HCT116 (cell line): Measurements from ENCODE around the gene NCOA1. TPM values are rescaled to one million over a fixed set of nuclear protein-coding genes. Genes with fewer than 3 reads are reported as not detected.

Experiments used
- ATAC-seq: fragments of 200-7000 bp; cut with Tn5 transposase; 2 replicates; pipeline ENCODE4 v1.9.1; 2020; ENCODE audit warnings: mild to moderate bottlenecking, moderate library complexity
- Bru-seq: library from RNA; stranded (reverse); fragments of 400-500 nt; gene quantifications from one replicate; lab custom pipeline; 2021; lab: Mats Ljungman, UMichigan
- BruChase-seq, 2 experiments: library from RNA; stranded (reverse); fragments of 400-500 nt; gene quantifications; one replicate each; lab custom pipeline; 2021; lab: Mats Ljungman, UMichigan
- BruUV-seq: library from RNA; stranded (reverse); fragments of 400-500 nt; replicated peaks from 2 replicates; lab custom pipeline; 2021; lab: Mats Ljungman, UMichigan
- CTCF ChIA-PET: fragments of 300-600 bp; sonication (Branson Sonifier 250); formaldehyde crosslinking; loops from one replicate; lab custom pipeline; 2021; ENCODE audit warnings: antibody characterized with exemption; lab: Charles Lee
- POLR2A ChIA-PET: fragments of 300-600, 350-600 bp; sonication (Branson Sonifier 250); formaldehyde crosslinking; loops from one replicate; lab custom pipeline; 2021; ENCODE audit warnings: antibody characterized with exemption; lab: Charles Lee
- RAD21 ChIA-PET, 2 experiments: fragments of 300-600 bp; sonication (Branson Sonifier 250); formaldehyde crosslinking; loops; one replicate each; lab custom pipeline; 2023; ENCODE audit warnings: low total read pairs in 2 of 2; ENCODE audit not compliant: uncharacterized antibody in 2 of 2, unreplicated experiment in 2 of 2, low non-redundant PET in 1 of 2; lab: Charles Lee
- DNase-seq: peaks from one replicate; pipeline ENCODE4 v3.0.0-alpha.2; 2010; ENCODE audit warnings: low read depth, low spot score
- H2AFZ ChIP-seq: fragments of 200-600 bp; shearing (Covaris generic), sonication (generic); 2 replicates; pipeline ENCODE4 v1.6.1; 2017; ENCODE audit warnings: low read depth, mixed run types, mixed read lengths, antibody characterized with exemption, low read length; ENCODE audit not compliant: poor library complexity, severe bottlenecking
- H3K27ac ChIP-seq: 2 replicates; pipeline ENCODE4 v1.5.1; 2012; ENCODE audit warnings: low read depth, low read length
- H3K27me3 ChIP-seq: fragments of 200-600 bp; sonication (generic); 2 replicates; pipeline ENCODE4 v1.6.1; 2016; ENCODE audit warnings: mixed run types, low read length, mixed read lengths; ENCODE audit not compliant: insufficient read depth
- H3K36me3 ChIP-seq, 2 experiments: fragments of 200-500 bp in 1 of 2; fragments of 200-600 bp in 1 of 2; sonication (Bioruptor generic) in 1 of 2; sonication (generic) in 1 of 2; 2 replicates each; pipeline versions ENCODE4 v1.5.1 to v1.6.1; 2014 to 2016; ENCODE audit warnings: low read length in 2 of 2, inconsistent platforms in 1 of 2, mixed read lengths in 1 of 2, mixed run types in 1 of 2; ENCODE audit not compliant: insufficient read depth in 2 of 2, control insufficient read depth in 1 of 2
- H3K4me1 ChIP-seq, 2 experiments: fragments of 200-600 bp in 1 of 2; sonication (generic) in 1 of 2; 2 replicates each; pipeline versions ENCODE4 v1.5.1 to v1.6.1; 2012 to 2017; ENCODE audit warnings: low read length in 2 of 2, inconsistent platforms in 1 of 2, mild to moderate bottlenecking in 1 of 2, mixed read lengths in 1 of 2, mixed run types in 1 of 2, moderate library complexity in 1 of 2; ENCODE audit not compliant: insufficient read depth in 2 of 2, control insufficient read depth in 1 of 2
- H3K4me2 ChIP-seq: fragments of 200-600 bp; sonication (generic); 2 replicates; pipeline ENCODE4 v1.6.1; 2017; ENCODE audit warnings: mixed run types, low read length, mixed read lengths
- H3K4me3 ChIP-seq, 2 experiments: fragments of 200-600 bp in 1 of 2; sonication (generic) in 1 of 2; replicated peaks in 1 of 2; 2 replicates each; pipeline ENCODE4 v1.5.1; 2011 to 2016; ENCODE audit warnings: low read length in 2 of 2, control low read depth in 1 of 2, low read depth in 1 of 2, mild to moderate bottlenecking in 1 of 2, mixed read lengths in 1 of 2, mixed run types in 1 of 2
- H3K79me2 ChIP-seq: fragments of 200-600 bp; sonication (generic); 2 replicates; pipeline ENCODE4 v1.6.1; 2017; ENCODE audit warnings: mild to moderate bottlenecking, mixed run types, low read length, moderate library complexity, mixed read lengths; ENCODE audit not compliant: insufficient read depth
- H3K9ac ChIP-seq: fragments of 200-600 bp; sonication (generic); 2 replicates; pipeline ENCODE4 v1.6.1; 2016; ENCODE audit warnings: low read length, mixed read lengths
- H3K9me2 ChIP-seq: fragments of 200-600 bp; sonication (generic), shearing (Covaris generic); 2 replicates; pipeline ENCODE4 v1.6.1; 2017; ENCODE audit warnings: mixed run types, mild to moderate bottlenecking, moderate library complexity; ENCODE audit not compliant: insufficient read depth
- H3K9me3 ChIP-seq, 2 experiments: fragments of 200-500 bp in 1 of 2; fragments of 200-600 bp in 1 of 2; sonication (Bioruptor generic) in 1 of 2; sonication (generic) in 1 of 2; 2 replicates each; pipeline ENCODE4 v1.6.1; 2014 to 2017; ENCODE audit warnings: low read length in 2 of 2, mixed read lengths in 2 of 2, inconsistent platforms in 1 of 2, low read depth in 1 of 2, mild to moderate bottlenecking in 1 of 2, mixed run types in 1 of 2, moderate library complexity in 1 of 2; ENCODE audit not compliant: control insufficient read depth in 1 of 2, insufficient read depth in 1 of 2
- H4K20me1 ChIP-seq: fragments of 200-600 bp; sonication (generic), shearing (Covaris generic); 2 replicates; pipeline ENCODE4 v1.6.1; 2017; ENCODE audit warnings: mixed run types, mild to moderate bottlenecking, moderate library complexity; ENCODE audit not compliant: insufficient read depth
- CBX3 ChIP-seq: IDR thresholded peaks from 2 replicates; pipeline ENCODE4 v1.6.1; 2012; ENCODE audit warnings: low read depth
- CEBPB ChIP-seq: IDR thresholded peaks from 2 replicates; pipeline ENCODE4 v1.6.1; 2012; ENCODE audit warnings: low read depth
- CTCF ChIP-seq, 3 experiments: fragments of 200-600 bp in 1 of 3; sonication (generic) in 1 of 3; IDR thresholded peaks in 2 of 3; conservative IDR thresholded peaks in 1 of 3; 2 replicates each; pipeline ENCODE4 v1.5.1; 2012 to 2017; ENCODE audit warnings: low read depth in 2 of 3, low read length in 2 of 3, antibody characterized with exemption in 1 of 3, borderline replicate concordance in 1 of 3, control low read depth in 1 of 3, mild to moderate bottlenecking in 1 of 3, mixed read lengths in 1 of 3, mixed run types in 1 of 3, moderate library complexity in 1 of 3; ENCODE audit not compliant: insufficient read depth in 1 of 3
- EGR1 ChIP-seq: IDR thresholded peaks from 2 replicates; pipeline ENCODE4 v1.6.1; 2012; ENCODE audit warnings: low read depth
- ELF1 ChIP-seq: IDR thresholded peaks from 2 replicates; pipeline ENCODE4 v1.6.1; 2012; ENCODE audit warnings: low read depth, borderline replicate concordance
- EZH2phosphoT487 ChIP-seq: fragments of 200-600 bp; IDR thresholded peaks from 2 replicates; pipeline ENCODE4 v1.6.1; 2018; ENCODE audit warnings: antibody characterized with exemption, borderline replicate concordance
- FOSL1 ChIP-seq: IDR thresholded peaks from 2 replicates; pipeline ENCODE4 v1.6.1; 2012; ENCODE audit warnings: low read depth
- JUND ChIP-seq: IDR thresholded peaks from 2 replicates; pipeline ENCODE4 v1.6.1; 2012
- MAX ChIP-seq: IDR thresholded peaks from 2 replicates; pipeline ENCODE4 v1.6.1; 2012
- POLR2A ChIP-seq: IDR thresholded peaks from 2 replicates; pipeline ENCODE4 v1.7.0; 2011; ENCODE audit warnings: borderline replicate concordance; ENCODE audit not compliant: insufficient read depth, insufficient read length; ENCODE audit errors: extremely low read depth
- POLR2AphosphoS5 ChIP-seq: IDR thresholded peaks from 2 replicates; pipeline ENCODE4 v1.6.1; 2011; ENCODE audit warnings: mild to moderate bottlenecking, low read depth, low read length, moderate library complexity
- RAD21 ChIP-seq: IDR thresholded peaks from 2 replicates; pipeline ENCODE4 v1.6.1; 2012; ENCODE audit warnings: low read depth, mild to moderate bottlenecking
- SIN3A ChIP-seq: IDR thresholded peaks from 2 replicates; pipeline ENCODE4 v1.6.1; 2012; ENCODE audit warnings: low read depth
- SP1 ChIP-seq: IDR thresholded peaks from 2 replicates; pipeline ENCODE4 v1.6.1; 2012; ENCODE audit warnings: low read depth
- TCF7L2 ChIP-seq: IDR thresholded peaks from 2 replicates; pipeline ENCODE4 v1.7.0; 2011; ENCODE audit warnings: borderline replicate concordance, inconsistent platforms; ENCODE audit not compliant: insufficient read depth, insufficient read length; ENCODE audit errors: extremely low read depth
- YY1 ChIP-seq: IDR thresholded peaks from 2 replicates; pipeline ENCODE4 v1.6.1; 2011; ENCODE audit warnings: low read length, low read depth, moderate library complexity, mild to moderate bottlenecking; ENCODE audit not compliant: insufficient replicate concordance; ENCODE audit errors: extremely low read depth
- ZFX ChIP-seq: fragments of 450-650 bp; IDR thresholded peaks from 2 replicates; pipeline ENCODE4 v1.6.1; 2017
- ZNF274 ChIP-seq: fragments of 200-500 bp; sonication (Bioruptor generic); IDR thresholded peaks from 2 replicates; pipeline ENCODE4 v1.6.1; 2014; ENCODE audit warnings: mild to moderate bottlenecking, low read depth, low read length, inconsistent platforms
- intact Hi-C: fragments of 100-400 bp; cut with micrococcal nuclease; formaldehyde crosslinking; loops from 2 replicates; pipeline ENCODE4 v1.10.0; 2022
- long read RNA-seq: library from polyadenylated mRNA; unstranded; transcript quantifications from one replicate; pipeline ENCODE4 v2.0.0, GENCODE V29; 2021; ENCODE audit not compliant: unreplicated experiment
- polyA plus RNA-seq: library from polyadenylated mRNA; unstranded; fragments of >200 nt; gene quantifications from 2 replicates; pipeline ENCODE4 v1.2.1, GENCODE V29; 2012; ENCODE audit warnings: missing spikeins
- total RNA-seq: library from RNA; stranded (reverse); gene quantifications from one replicate; pipeline ENCODE4 v1.2.1, GENCODE V29; 2021; ENCODE audit not compliant: unreplicated experiment
- TF ChIP-seq, protein P1 (sequence below): IDR thresholded peaks from 2 replicates; pipeline ENCODE4 v1.6.1; 2012; ENCODE audit warnings: low read depth
- TF ChIP-seq, protein P2 (sequence below): IDR thresholded peaks from 2 replicates; pipeline ENCODE4 v1.6.1; 2012

NCOA1 gene
- total RNA-seq, result 10.4 TPM
- 4.4 and 5.5 TPM in 2 replicates for polyA plus RNA-seq
- percentile 62 among the genes with signal in this experiment for Bru-seq, nascent RNA
- BruChase-seq, experiment 1, labeled RNA remaining after a 6-hour chase, result percentile 55 among the genes with signal in this experiment
- BruChase-seq, experiment 2, labeled RNA remaining after a 2-hour chase, result percentile 61 among the genes with signal in this experiment
- long read RNA-seq, partial matches to known transcripts, result 3 of 14 reads
- long read RNA-seq, other reads (novel, unspliced or antisense), result 11 of 14 reads

- H3K9me3 ChIP-seq, result no peaks in the 10 kb centered on the region
- intact Hi-C loops, result loop anchor here (2.0 kb wide), 1 partner anchor 302 kb away; the partner anchor contains the start of genes CENPO and PTRHD1
- H4K20me1 ChIP-seq, result no peaks in the 10 kb centered on the region
- ChIA-PET POLR2A (no interaction called here), CTCF (interaction anchor here (0.8 kb wide), 1 partner anchor 22 kb away, joined by 3 read pairs; no protein-coding TSS in a partner anchor), RAD21 (no interaction called here)
- peak within 1 kb of the TSS; percentile 47 for H3K9ac ChIP-seq
- H3K79me2 ChIP-seq, result no peaks in the 10 kb centered on the region
- H3K4me2 ChIP-seq, result peak within 1 kb of the TSS; percentile 82
- ATAC-seq, result peak; percentile 94
- peak within 1 kb of the TSS; percentile 44 for H3K27ac ChIP-seq
- DNase-seq, result peak; percentile 75
- peak within 1 kb of the TSS; percentile 69 for H2AFZ ChIP-seq
- no peaks in the 10 kb centered on the region for H3K9me2 ChIP-seq
- H3K27me3 ChIP-seq, result peaks cover 3% of the 10 kb centered on the region; the same call in 1 of the 2 replicates
- H3K4me3 ChIP-seq, result peak within 1 kb of the TSS; percentile 65 to 75
- H3K4me1 ChIP-seq, result peaks cover 8 to 24% of the 10 kb centered on the region in 2 experiments
- no TSS peak for BruUV-seq
- H3K36me3 ChIP-seq, result no peaks in the 10 kb centered on the region
- TF ChIP-seq YY1, result peak; percentile 81
- TF ChIP-seq, protein P1, sequence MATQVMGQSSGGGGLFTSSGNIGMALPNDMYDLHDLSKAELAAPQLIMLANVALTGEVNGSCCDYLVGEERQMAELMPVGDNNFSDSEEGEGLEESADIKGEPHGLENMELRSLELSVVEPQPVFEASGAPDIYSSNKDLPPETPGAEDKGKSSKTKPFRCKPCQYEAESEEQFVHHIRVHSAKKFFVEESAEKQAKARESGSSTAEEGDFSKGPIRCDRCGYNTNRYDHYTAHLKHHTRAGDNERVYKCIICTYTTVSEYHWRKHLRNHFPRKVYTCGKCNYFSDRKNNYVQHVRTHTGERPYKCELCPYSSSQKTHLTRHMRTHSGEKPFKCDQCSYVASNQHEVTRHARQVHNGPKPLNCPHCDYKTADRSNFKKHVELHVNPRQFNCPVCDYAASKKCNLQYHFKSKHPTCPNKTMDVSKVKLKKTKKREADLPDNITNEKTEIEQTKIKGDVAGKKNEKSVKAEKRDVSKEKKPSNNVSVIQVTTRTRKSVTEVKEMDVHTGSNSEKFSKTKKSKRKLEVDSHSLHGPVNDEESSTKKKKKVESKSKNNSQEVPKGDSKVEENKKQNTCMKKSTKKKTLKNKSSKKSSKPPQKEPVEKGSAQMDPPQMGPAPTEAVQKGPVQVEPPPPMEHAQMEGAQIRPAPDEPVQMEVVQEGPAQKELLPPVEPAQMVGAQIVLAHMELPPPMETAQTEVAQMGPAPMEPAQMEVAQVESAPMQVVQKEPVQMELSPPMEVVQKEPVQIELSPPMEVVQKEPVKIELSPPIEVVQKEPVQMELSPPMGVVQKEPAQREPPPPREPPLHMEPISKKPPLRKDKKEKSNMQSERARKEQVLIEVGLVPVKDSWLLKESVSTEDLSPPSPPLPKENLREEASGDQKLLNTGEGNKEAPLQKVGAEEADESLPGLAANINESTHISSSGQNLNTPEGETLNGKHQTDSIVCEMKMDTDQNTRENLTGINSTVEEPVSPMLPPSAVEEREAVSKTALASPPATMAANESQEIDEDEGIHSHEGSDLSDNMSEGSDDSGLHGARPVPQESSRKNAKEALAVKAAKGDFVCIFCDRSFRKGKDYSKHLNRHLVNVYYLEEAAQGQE, result no peak
- no peak for TF ChIP-seq CTCF (IDR thresholded peaks at IDR 0.05 in 2 of 3, conservative IDR thresholded peaks at IDR 0.05 in 1 of 3; ENCODE audit: borderline replicate concordance in 1 of 3, insufficient read depth in 1 of 3, low read depth in 2 of 3, low read length in 2 of 3)
- TF ChIP-seq, protein P2, sequence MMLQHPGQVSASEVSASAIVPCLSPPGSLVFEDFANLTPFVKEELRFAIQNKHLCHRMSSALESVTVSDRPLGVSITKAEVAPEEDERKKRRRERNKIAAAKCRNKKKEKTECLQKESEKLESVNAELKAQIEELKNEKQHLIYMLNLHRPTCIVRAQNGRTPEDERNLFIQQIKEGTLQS, result no peak
- TF ChIP-seq MAX, result peak; percentile 58
- TF ChIP-seq SIN3A, result peak; percentile 51; the same call in 1 of the 2 replicates
- no peak for TF ChIP-seq ZNF274
- peak; percentile 69 for TF ChIP-seq POLR2AphosphoS5
- TF ChIP-seq POLR2A, result peak; percentile 10
- no peak for TF ChIP-seq RAD21
- TF ChIP-seq TCF7L2, result peak; percentile 13
- peak; percentile 49; the same call in 1 of the 2 replicates for TF ChIP-seq CBX3
- TF ChIP-seq EZH2phosphoT487, result no peak
- TF ChIP-seq EGR1, result no peak
- TF ChIP-seq JUND, result no peak; the same call in 1 of the 2 replicates
- TF ChIP-seq CEBPB, result no peak
- no peak; the same call in 1 of the 2 replicates for TF ChIP-seq SP1
- TF ChIP-seq ZFX, result peak; percentile 68
- no peak for TF ChIP-seq ELF1
- no peak for TF ChIP-seq FOSL1
These were observed at the start of gene NCOA1 for GRCh38 chr2:24490690-24491541. NCOA1 (plus strand) TSS chr2:24491254; CDS start chr2:24658678, 167,424 bp downstream.
